TTC549 (cell line): ENCODE data around the gene SLC38A8.
A peak's percentile ranks its signal among the peaks of the same experiment; 100 is the strongest.

Experiments used
- FAIRE-seq: peaks from 2 replicates; lab custom pipeline; 2012; peaks lifted over from hg19 to GRCh38; lab: Jason Lieb, UNC

The SLC38A8 gene

GRCh38 chr16:84068041-84068440 lies 25.4 kb upstream of the SLC38A8 start:
- FAIRE-seq: no peak

GRCh38 chr16:84067640-84068039 lies 25.0 kb upstream of the SLC38A8 start:
- no peak for FAIRE-seq

- FAIRE-seq: peak; percentile 39
These were observed 23.0 kb upstream of the SLC38A8 start for GRCh38 chr16:84065536-84066132.

- no peak for FAIRE-seq
These were observed 21.4 kb upstream of the SLC38A8 start for GRCh38 chr16:84063980-84064379.

GRCh38 chr16:84062734-84063640 lies 20.4 kb upstream of the SLC38A8 start:
- no peak for FAIRE-seq

- no peak for FAIRE-seq
These were observed 18.7 kb upstream of the SLC38A8 start for GRCh38 chr16:84061236-84061819.

- no peak for FAIRE-seq
These were observed 17.6 kb upstream of the SLC38A8 start for GRCh38 chr16:84059946-84060901.

GRCh38 chr16:84059111-84059510 lies 16.5 kb upstream of the SLC38A8 start:
- FAIRE-seq: no peak

- FAIRE-seq: no peak
These were observed 16.1 kb upstream of the SLC38A8 start for GRCh38 chr16:84058664-84059063.

GRCh38 chr16:84058211-84058610 lies 15.6 kb upstream of the SLC38A8 start:
- no peak for FAIRE-seq

- FAIRE-seq: no peak
These were observed 14.3 kb upstream of the SLC38A8 start for GRCh38 chr16:84056933-84057332.

- no peak for FAIRE-seq
These were observed 13.4 kb upstream of the SLC38A8 start for GRCh38 chr16:84055801-84056634.

GRCh38 chr16:84055366-84055765 lies 12.8 kb upstream of the SLC38A8 start:
- no peak for FAIRE-seq

- FAIRE-seq: no peak
These were observed 12.3 kb upstream of the SLC38A8 start for GRCh38 chr16:84054916-84055315.

- FAIRE-seq: no peak
These were observed 11.7 kb upstream of the SLC38A8 start for GRCh38 chr16:84054271-84054670.

GRCh38 chr16:84053237-84053636 lies 10.6 kb upstream of the SLC38A8 start:
- FAIRE-seq: no peak

GRCh38 chr16:84052071-84052622 lies 9.6 kb upstream of the SLC38A8 start:
- no peak for FAIRE-seq

- FAIRE-seq: no peak
These were observed 7.7 kb upstream of the SLC38A8 start for GRCh38 chr16:84050316-84050715.

- FAIRE-seq: no peak
These were observed 6.9 kb upstream of the SLC38A8 start for GRCh38 chr16:84049403-84050060.

GRCh38 chr16:84048871-84049270 lies 6.3 kb upstream of the SLC38A8 start:
- no peak for FAIRE-seq
